ENCODE data around the gene ARHGAP26.

GRCh38 chr5:143277536-143277935 lies 507.4 kb downstream of the ARHGAP26 start:
- TF ChIP-seq POLR2AphosphoS5 (IDR thresholded peaks at IDR 0.05; ENCODE audit: low read depth, low read length) (no peak), REST (IDR thresholded peaks at IDR 0.05; ENCODE audit: insufficient read depth in 1 of 2, low read depth in 2 of 2, low read length in 2 of 2) (no peak)

Data from PFSK-1 (cell line).